ENCODE results near the gene ZBTB20.

DNA sequence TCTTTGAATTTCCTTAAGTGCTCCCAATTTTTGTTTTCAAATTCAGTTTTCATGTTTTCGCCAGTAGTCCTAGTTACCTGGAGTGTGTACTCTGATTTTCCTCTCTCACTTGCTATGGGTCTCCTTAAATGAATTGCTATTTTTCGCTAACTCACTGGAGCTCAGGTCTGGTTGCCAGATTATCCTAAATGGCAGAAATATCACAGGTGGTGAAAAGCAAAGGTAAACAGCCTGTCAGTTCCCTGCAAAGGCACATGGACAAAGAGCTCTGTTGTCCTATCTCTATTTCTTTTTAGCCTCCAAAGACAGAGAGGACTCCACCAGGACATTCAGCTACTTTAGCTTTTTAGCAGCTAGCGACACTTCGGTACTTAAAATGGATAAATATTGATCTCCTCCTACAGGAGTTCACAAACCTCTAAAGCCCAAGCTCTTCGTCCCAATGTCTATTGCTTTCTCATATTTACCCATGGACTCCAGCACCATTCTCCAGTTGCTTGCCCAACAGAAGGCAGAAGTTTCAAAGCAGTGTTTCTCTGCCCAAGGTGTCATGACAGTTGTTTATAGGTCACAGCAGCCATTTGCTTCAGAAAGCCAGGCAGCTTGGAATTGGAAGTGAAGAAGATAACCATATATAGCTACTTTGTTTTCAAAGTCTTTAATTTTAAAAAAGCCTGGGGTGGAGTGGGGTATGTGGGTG is 12.3 kb downstream of the ZBTB20 start:
- TF ChIP-seq, protein P1, sequence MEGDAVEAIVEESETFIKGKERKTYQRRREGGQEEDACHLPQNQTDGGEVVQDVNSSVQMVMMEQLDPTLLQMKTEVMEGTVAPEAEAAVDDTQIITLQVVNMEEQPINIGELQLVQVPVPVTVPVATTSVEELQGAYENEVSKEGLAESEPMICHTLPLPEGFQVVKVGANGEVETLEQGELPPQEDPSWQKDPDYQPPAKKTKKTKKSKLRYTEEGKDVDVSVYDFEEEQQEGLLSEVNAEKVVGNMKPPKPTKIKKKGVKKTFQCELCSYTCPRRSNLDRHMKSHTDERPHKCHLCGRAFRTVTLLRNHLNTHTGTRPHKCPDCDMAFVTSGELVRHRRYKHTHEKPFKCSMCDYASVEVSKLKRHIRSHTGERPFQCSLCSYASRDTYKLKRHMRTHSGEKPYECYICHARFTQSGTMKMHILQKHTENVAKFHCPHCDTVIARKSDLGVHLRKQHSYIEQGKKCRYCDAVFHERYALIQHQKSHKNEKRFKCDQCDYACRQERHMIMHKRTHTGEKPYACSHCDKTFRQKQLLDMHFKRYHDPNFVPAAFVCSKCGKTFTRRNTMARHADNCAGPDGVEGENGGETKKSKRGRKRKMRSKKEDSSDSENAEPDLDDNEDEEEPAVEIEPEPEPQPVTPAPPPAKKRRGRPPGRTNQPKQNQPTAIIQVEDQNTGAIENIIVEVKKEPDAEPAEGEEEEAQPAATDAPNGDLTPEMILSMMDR (IDR thresholded peaks at IDR 0.05; ENCODE audit: insufficient read depth, low read length, poor library complexity, severe bottlenecking) = no peak
- TF ChIP-seq EZH2phosphoT487 (conservative IDR thresholded peaks at IDR 0.05; ENCODE audit: low read length) = no peak

All from SU-DHL-6 (cell line).